Sigmoid colon (tissue), 4 donors: ENCODE data around the gene EPHA1.

Experiments
- EP300 ChIP-seq, 4 donors: sonication (generic); formaldehyde crosslinking; IDR thresholded peaks; one replicate each; pipeline ENCODE4 v1.6.1; 2017; ENCODE audit warnings: antibody characterized with exemption in 4 of 4
- POLR2AphosphoS5 ChIP-seq, 4 donors: sonication (generic); formaldehyde crosslinking; IDR thresholded peaks; one replicate each; pipeline ENCODE4 v1.6.1; 2017; ENCODE audit warnings: antibody characterized with exemption in 4 of 4
- TF ChIP-seq, protein P1 (sequence below), 4 experiments: fragments of 450-650 bp in 3 of 4; fragments of 200-600 bp in 1 of 4; IDR thresholded peaks; one replicate each; pipeline ENCODE4 v1.5.1; 2016 to 2019; ENCODE audit warnings: antibody characterized with exemption in 4 of 4, mild to moderate bottlenecking in 3 of 4, moderate library complexity in 2 of 4

DNA sequence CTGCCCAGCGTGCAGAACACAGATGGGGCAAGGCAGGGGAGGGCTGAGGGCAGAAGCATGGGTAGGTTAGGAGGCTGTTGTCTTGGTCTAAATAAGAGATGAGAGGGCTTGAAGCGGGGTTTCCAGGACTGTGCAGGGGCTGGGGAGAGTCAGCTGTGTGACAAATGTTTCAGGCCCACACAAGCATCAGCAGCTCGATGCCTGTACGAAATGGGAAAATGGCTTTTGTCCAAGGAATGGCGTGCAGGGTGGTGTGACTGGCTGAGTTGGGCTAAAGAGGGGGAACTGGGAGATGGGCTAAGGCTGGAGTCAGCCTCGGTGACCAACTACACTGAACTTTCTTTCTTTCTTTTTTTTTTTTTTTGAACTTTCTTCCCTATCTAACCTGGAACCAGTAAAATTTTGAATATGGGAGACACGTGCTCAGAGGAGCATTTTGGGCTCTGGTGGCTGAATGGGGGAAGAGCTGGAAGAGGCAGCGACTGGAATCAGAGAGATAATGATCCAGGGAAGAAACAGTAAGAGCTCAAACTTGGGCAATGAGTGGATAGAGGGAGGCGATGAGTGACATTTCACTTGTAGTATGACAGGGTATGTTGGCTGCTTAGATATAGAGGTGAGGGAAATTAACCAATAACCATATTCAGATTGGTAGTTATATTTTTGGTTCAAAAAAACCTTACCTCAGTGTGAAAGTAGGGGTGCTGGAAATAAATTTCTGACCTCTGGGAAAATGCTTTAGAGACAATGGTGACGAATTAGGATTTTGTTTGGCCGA, 10.2 kb upstream of the EPHA1 start:
- TF ChIP-seq, protein P1, sequence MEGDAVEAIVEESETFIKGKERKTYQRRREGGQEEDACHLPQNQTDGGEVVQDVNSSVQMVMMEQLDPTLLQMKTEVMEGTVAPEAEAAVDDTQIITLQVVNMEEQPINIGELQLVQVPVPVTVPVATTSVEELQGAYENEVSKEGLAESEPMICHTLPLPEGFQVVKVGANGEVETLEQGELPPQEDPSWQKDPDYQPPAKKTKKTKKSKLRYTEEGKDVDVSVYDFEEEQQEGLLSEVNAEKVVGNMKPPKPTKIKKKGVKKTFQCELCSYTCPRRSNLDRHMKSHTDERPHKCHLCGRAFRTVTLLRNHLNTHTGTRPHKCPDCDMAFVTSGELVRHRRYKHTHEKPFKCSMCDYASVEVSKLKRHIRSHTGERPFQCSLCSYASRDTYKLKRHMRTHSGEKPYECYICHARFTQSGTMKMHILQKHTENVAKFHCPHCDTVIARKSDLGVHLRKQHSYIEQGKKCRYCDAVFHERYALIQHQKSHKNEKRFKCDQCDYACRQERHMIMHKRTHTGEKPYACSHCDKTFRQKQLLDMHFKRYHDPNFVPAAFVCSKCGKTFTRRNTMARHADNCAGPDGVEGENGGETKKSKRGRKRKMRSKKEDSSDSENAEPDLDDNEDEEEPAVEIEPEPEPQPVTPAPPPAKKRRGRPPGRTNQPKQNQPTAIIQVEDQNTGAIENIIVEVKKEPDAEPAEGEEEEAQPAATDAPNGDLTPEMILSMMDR (IDR thresholded peaks at IDR 0.05), result no peak
- TF ChIP-seq EP300 (IDR thresholded peaks at IDR 0.05) (no peak), POLR2AphosphoS5 (IDR thresholded peaks at IDR 0.05) (no peak)
